Stimulated activated CD8-positive, alpha-beta memory T cell treated with anti-CD3 and anti-CD28 coated beads, Interleukin-15, amount 100 ng/mL, for 48 hours (primary cell): ENCODE results near the gene USP33.
A peak's percentile ranks its signal among the peaks of the same experiment; 100 is the strongest.
"Not testable (repeated sequence)": the region's sequence is repeated elsewhere in the genome, so short reads cannot be mapped to it uniquely, and the experiment has no call there.

ENCODE experiments used
- DNase-seq, 2 donors: peaks; one replicate each; pipeline ENCODE4 v3.0.0-alpha.2; 2020; ENCODE audit warnings: low read depth in 2 of 2

Gene USP33

GRCh38 chr1:77739235-77739634 lies 20.4 kb downstream of the USP33 start:
- DNase-seq, result no peak

GRCh38 chr1:77732090-77732489 lies 27.6 kb downstream of the USP33 start:
- DNase-seq, result no peak

GRCh38 chr1:77725706-77726105 lies 33.9 kb downstream of the USP33 start:
- no peak for DNase-seq

GRCh38 chr1:77718181-77718580 lies 41.5 kb downstream of the USP33 start:
- DNase-seq, result no peak

- DNase-seq, result no peak
These were observed 43.6 kb downstream of the USP33 start for GRCh38 chr1:77716065-77716464.

- no peak for DNase-seq
These were observed 49.9 kb downstream of the USP33 start for GRCh38 chr1:77709727-77710126.

- DNase-seq, result no peak
These were observed 53.3 kb downstream of the USP33 start for GRCh38 chr1:77706321-77706720.

GRCh38 chr1:77704736-77705135 lies 54.9 kb downstream of the USP33 start:
- DNase-seq, result no peak

- DNase-seq, result not testable (repeated sequence)
These were observed 60.0 kb downstream of the USP33 start for GRCh38 chr1:77699673-77700072.

- DNase-seq, result no peak
These were observed 62.2 kb downstream of the USP33 start for GRCh38 chr1:77697441-77697840.

- DNase-seq, result no peak
These were observed 70.7 kb downstream of the USP33 start for GRCh38 chr1:77688939-77689338.

GRCh38 chr1:77687519-77687906 lies 72.1 kb downstream of the USP33 start:
- DNase-seq, result no peak

GRCh38 chr1:77686796-77687518 lies 72.7 kb downstream of the USP33 start:
- DNase-seq, result no peak

- DNase-seq, result peak; percentile 92
These were observed 76.2 kb downstream of the USP33 start for GRCh38 chr1:77683160-77684148.

- peak; percentile 79 to 86 for DNase-seq
These were observed 77.0 kb downstream of the USP33 start, which contains the start of gene ZZZ3 for GRCh38 chr1:77682460-77683159. TSS of gene ZZZ3 (minus strand) at chr1:77682658. CDS start at chr1:77633354, 49,304 bp downstream.

- DNase-seq, result no peak
These were observed 79.5 kb downstream of the USP33 start for GRCh38 chr1:77680173-77680572.

GRCh38 chr1:77678660-77679610 lies 80.7 kb downstream of the USP33 start:
- no peak for DNase-seq

- DNase-seq, result not testable (repeated sequence)
These were observed 84.8 kb downstream of the USP33 start for GRCh38 chr1:77674807-77675206.

GRCh38 chr1:77673716-77674355 lies 85.8 kb downstream of the USP33 start:
- no peak for DNase-seq

GRCh38 chr1:77673030-77673429 lies 86.6 kb downstream of the USP33 start:
- DNase-seq, result no peak
